ENCODE measurements around the gene MAB21L3.

MAB21L3 gene

GRCh38 chr1:116111524-116112021 is 374 bp downstream of the MAB21L3 start:
- no peak for DNase-seq (ENCODE audit: low read depth in 2 of 2)

GRCh38 chr1:116112388-116113140 is 1.4 kb downstream of the MAB21L3 start:
- DNase-seq (ENCODE audit: low read depth in 2 of 2), result no peak

- no peak for DNase-seq (ENCODE audit: low read depth in 2 of 2)
Observed at GRCh38 chr1:116113615-116114014, 2.4 kb downstream of the MAB21L3 start.

- no peak for DNase-seq (ENCODE audit: low read depth in 2 of 2)
Observed at GRCh38 chr1:116115476-116116439, 4.6 kb downstream of the MAB21L3 start.

DNA sequence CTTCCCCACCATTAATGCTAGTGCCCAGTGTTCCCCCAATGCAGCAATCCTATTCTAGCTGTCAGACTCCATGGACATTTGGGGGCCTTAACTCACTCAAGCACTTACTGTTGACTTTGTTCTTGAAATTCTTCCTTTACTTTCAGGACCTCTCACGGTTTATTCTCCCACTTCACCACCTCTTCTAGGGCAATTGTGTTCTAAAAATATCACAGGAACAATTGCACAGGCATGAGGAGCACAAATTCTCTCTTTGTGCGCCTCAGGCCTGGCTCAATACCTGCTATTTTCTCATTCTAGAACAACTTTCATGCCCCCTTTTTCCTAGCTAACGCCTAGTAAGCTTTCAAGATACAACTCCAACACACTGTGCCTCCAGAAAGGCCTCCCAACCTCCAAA is 7.3 kb downstream of the MAB21L3 start:
- DNase-seq (ENCODE audit: low read depth in 2 of 2), result no peak

GRCh38 chr1:116119876-116120275 is 8.7 kb downstream of the MAB21L3 start:
- DNase-seq (ENCODE audit: low read depth in 2 of 2), result no peak

DNA sequence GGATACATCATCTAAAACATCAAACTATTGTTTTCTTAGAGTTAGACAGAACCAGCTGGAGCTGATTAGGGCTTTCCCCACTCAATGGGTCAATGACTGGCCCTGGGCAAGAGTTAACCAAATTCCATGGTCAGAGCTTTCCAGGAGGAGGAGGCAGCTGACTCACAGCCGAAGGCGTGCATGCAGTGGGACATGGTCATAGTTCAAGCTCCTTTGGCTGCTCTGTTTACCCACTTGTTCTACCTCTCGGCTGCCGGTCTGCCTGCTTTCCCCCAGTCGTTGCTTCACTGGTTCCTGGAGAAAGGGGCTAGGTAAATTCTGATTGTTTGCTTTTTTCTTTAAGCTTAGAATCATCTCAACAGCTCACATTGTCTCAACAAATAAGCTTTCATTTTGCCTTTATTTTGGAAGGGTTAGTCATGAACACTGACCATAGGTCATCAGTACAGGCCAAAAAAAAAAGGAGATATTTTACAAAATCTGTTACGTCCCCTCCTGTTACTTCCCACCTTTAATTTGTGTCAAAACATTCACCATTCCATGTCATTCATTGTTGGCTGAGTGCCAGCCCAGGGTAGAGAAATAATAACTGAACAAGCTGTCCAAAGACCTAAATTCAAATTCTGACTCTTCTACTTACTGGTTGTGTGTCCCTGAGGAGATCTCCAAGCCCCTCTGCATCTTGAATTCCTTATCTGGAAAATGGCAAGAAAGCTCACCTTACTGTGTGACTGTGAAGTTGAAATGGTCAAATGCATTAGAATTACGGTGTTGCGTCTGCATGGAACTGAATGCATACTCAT is 12.0 kb downstream of the MAB21L3 start:
- DNase-seq (ENCODE audit: low read depth in 2 of 2), result no peak

- no peak for DNase-seq (ENCODE audit: low read depth in 2 of 2)
Observed at GRCh38 chr1:116123837-116124533, 12.8 kb downstream of the MAB21L3 start.

DNA sequence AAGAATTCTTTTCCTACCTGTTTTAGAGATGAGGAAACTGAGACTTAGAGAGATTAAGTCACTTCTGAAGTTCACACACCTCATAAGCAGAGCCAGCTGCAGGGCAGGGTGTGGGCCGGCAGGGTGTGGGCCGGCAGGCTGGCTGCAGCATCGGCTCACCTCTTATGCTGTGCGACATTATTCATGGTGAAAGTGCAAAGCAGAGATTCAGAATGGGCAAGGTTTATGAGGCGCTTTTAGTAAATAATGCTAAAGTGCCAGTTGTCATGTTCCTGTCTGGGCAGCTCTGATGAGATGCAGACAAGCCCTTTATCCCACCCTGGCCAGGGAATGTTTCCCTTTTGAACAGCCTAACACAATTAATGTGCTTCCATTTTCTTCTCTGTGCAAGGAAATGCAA is 14.6 kb downstream of the MAB21L3 start:
- DNase-seq (ENCODE audit: low read depth in 2 of 2), result no peak

- DNase-seq (ENCODE audit: low read depth in 2 of 2), result no peak
Observed at GRCh38 chr1:116126281-116126680, 15.1 kb downstream of the MAB21L3 start.

DNA sequence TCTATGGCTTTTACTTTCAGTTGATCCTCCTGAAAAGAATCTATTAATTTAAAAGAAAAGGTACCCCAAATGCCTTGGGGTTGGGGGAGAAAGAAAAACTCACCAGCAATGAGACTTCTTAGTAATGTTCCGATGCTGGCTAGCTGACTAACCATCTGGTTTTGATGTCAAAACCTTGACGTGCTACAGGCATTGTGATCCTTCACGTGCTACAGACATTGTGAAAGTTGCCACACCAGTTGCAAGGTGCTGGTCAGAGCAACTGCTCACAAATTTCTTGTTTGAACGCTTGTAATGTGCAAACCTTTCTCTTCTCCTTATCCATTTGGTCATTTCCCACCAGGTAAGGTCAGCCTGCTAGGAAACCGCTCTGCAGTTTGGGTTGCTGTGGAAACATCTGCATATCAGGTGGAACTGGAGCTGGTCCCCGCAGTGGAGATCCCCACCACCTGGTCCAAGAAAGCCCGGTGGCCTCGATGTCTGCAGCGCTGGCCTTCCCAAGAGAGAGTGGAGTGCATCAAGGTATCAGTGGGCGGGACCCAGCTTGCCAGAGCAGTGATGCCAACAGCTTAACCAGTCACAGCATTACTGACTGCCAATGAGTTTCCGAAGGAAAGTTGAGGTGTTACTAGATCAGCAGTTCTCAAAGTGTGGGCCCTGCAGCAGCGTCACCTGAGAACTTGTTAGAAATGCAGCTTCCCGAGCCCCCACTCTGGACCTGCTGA is 16.1 kb downstream of the MAB21L3 start:
- no peak for DNase-seq (ENCODE audit: low read depth in 2 of 2)

- DNase-seq (ENCODE audit: low read depth in 2 of 2), result no peak
Observed at GRCh38 chr1:116127848-116128540, 16.8 kb downstream of the MAB21L3 start.

- DNase-seq (ENCODE audit: low read depth in 2 of 2), result peak; percentile 47 to 61
Observed at GRCh38 chr1:116128664-116129063, 17.5 kb downstream of the MAB21L3 start.

DNA sequence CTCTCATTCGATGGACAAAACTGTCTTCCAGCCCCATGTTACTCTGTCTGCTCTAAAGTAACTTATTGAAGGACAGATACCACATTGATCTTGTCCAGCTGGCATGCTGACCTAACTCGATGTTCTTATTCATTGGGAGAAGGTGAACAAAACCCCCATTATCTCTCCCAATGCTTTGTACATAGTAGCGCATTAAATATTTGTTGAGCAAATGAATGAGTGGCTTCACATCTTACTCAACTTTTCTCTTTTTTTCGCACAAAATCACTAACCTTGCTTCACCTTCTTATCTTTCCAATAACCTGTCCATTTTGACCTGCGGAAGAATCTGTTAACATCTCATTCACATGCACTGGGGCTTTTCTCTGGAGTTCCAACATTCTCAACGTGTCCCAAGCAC is 18.3 kb downstream of the MAB21L3 start:
- DNase-seq (ENCODE audit: low read depth in 2 of 2), result no peak

- no peak for DNase-seq (ENCODE audit: low read depth in 2 of 2)
Observed at GRCh38 chr1:116130356-116130755, 19.2 kb downstream of the MAB21L3 start.

DNA sequence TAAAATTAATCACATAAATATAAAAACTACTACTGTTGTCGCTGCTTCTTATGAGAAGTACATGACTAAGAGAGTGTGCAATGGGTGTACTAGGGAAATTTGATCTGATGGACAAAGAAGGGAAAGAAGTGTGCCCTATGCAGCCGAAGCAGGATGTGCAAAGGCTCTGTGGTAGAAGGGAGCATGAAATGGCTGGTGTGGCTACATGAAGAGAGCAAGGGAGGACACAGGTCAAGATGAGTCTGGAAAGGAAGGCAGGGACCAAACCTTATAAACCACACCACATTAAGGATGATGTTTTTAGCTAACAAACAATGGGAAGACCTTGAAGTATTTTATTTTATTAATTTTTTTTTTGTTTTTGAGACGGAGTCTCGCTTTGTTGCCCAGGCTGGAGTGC is 20.0 kb downstream of the MAB21L3 start:
- no peak for DNase-seq (ENCODE audit: low read depth in 2 of 2)

- no peak for DNase-seq (ENCODE audit: low read depth in 2 of 2)
Observed at GRCh38 chr1:116131866-116132605, 20.8 kb downstream of the MAB21L3 start.

GRCh38 chr1:116133696-116134475 is 22.7 kb downstream of the MAB21L3 start:
- DNase-seq (ENCODE audit: low read depth in 2 of 2), result no peak

DNA sequence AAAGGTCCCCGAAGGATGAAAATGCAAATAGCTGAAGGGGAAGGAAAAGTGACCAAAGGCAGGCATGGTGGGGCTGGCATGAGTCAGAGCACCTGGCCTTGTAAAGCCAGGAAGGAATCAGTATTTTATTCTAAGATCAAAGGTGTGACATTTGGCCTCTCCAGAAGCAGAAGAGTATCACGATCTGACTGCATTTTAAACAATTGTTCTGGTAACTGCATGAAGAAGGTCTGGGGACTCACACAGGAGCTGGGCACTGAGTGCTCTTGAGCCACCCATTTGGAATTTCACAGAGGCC is 23.2 kb downstream of the MAB21L3 start:
- no peak for DNase-seq (ENCODE audit: low read depth in 2 of 2)

All from stimulated activated CD8-positive, alpha-beta memory T cell treated with anti-CD3 and anti-CD28 coated beads, Interleukin-15, amount 100 ng/mL, for 48 hours (primary cell).